Panc1 (cell line): ENCODE data around the gene ZSCAN21. TPM values are rescaled to one million over a fixed set of nuclear protein-coding genes. Genes with fewer than 3 reads are reported as not detected.

Source experiments
- ATAC-seq: fragments of 200-7000 bp; cut with Tn5 transposase; 2 replicates; pipeline ENCODE4 v1.9.1; 2020; ENCODE audit warnings: mild to moderate bottlenecking, moderate library complexity
- BruUV-seq: library from RNA; stranded (reverse); fragments of 400-500 nt; replicated peaks from 2 replicates; lab custom pipeline; 2021; lab: Mats Ljungman, UMichigan
- CTCF ChIA-PET: fragments of 300-600 bp; sonication (Branson Sonifier 250); formaldehyde crosslinking; loops from one replicate; lab custom pipeline; 2022; ENCODE audit warnings: antibody characterized with exemption; lab: Charles Lee
- POLR2A ChIA-PET: fragments of 300-600 bp; sonication (Branson Sonifier 250); formaldehyde crosslinking; loops from one replicate; lab custom pipeline; 2022; ENCODE audit warnings: antibody characterized with exemption; lab: Charles Lee
- DNase-seq: peaks from one replicate; pipeline ENCODE4 v3.0.0-alpha.2; 2010; ENCODE audit warnings: low read depth, low spot score
- H3K27ac ChIP-seq: 2 replicates; pipeline ENCODE4 v1.5.1; 2011; ENCODE audit warnings: mild to moderate bottlenecking, low read length, inconsistent platforms
- H3K27me3 ChIP-seq: fragments of 200-500 bp; sonication (Bioruptor generic); 2 replicates; pipeline ENCODE4 v1.6.0; 2014; ENCODE audit warnings: low read length, inconsistent platforms; ENCODE audit not compliant: control insufficient read depth, insufficient read depth
- H3K36me3 ChIP-seq: fragments of 200-500 bp; sonication (Bioruptor generic); 2 replicates; pipeline ENCODE4 v1.5.1; 2014; ENCODE audit warnings: inconsistent platforms, mild to moderate bottlenecking, low read length, moderate library complexity; ENCODE audit not compliant: control insufficient read depth, insufficient read depth
- H3K4me1 ChIP-seq: 2 replicates; pipeline ENCODE4 v1.5.1; 2011; ENCODE audit warnings: inconsistent platforms, mild to moderate bottlenecking, low read length, moderate library complexity; ENCODE audit not compliant: control insufficient read depth, insufficient read depth
- H3K4me3 ChIP-seq, 2 experiments: 2 replicates each; pipeline ENCODE4 v1.5.1; 2011 to 2012; ENCODE audit warnings: low read depth in 2 of 2, low read length in 2 of 2, mild to moderate bottlenecking in 2 of 2, inconsistent platforms in 1 of 2, moderate library complexity in 1 of 2
- H3K9me3 ChIP-seq: fragments of 200-500 bp; sonication (Bioruptor generic); 2 replicates; pipeline ENCODE4 v1.5.1; 2014; ENCODE audit warnings: low read depth, mild to moderate bottlenecking, inconsistent platforms, low read length, moderate library complexity; ENCODE audit not compliant: control insufficient read depth, insufficient read depth
- CTCF ChIP-seq: fragments of 450-650 bp; IDR thresholded peaks from 2 replicates; pipeline ENCODE4 v1.5.1; 2017; ENCODE audit warnings: mild to moderate bottlenecking
- POLR2AphosphoS5 ChIP-seq: IDR thresholded peaks from 2 replicates; pipeline ENCODE4 v1.6.1; 2012; ENCODE audit warnings: mild to moderate bottlenecking, low read depth, low read length, moderate library complexity
- SIN3A ChIP-seq: IDR thresholded peaks from 2 replicates; pipeline ENCODE4 v1.6.1; 2012; ENCODE audit warnings: low read depth, mild to moderate bottlenecking, low read length, moderate library complexity, borderline replicate concordance; ENCODE audit not compliant: insufficient read depth
- TCF7L2 ChIP-seq: IDR thresholded peaks from 2 replicates; pipeline ENCODE4 v1.6.1; 2011; ENCODE audit warnings: mild to moderate bottlenecking, low read depth, low read length, inconsistent platforms
- in situ Hi-C: cut with HindIII; loops from 2 replicates; pipeline ENCODE4 v1.10.0; 2016; ENCODE audit warnings: low sequenced_read_pairs, low pct_unique_long_range_greater_than_20kb
- intact Hi-C: fragments of 100-400 bp; cut with micrococcal nuclease; formaldehyde crosslinking; loops from one replicate; pipeline ENCODE4 v1.10.0; 2022; ENCODE audit not compliant: unreplicated experiment
- total RNA-seq: library from RNA; stranded (reverse); gene quantifications from one replicate; pipeline ENCODE4 v1.2.1, GENCODE V29; 2021; ENCODE audit not compliant: unreplicated experiment
- TF ChIP-seq, protein P1 (sequence below), 2 experiments: IDR thresholded peaks; 2 replicates each; pipeline ENCODE4 v1.6.1; 2011 to 2012; ENCODE audit warnings: low read depth in 2 of 2, control low read depth in 1 of 2, low read length in 1 of 2, mild to moderate bottlenecking in 1 of 2, moderate library complexity in 1 of 2; ENCODE audit not compliant: insufficient read depth in 1 of 2

ZSCAN21 gene
- total RNA-seq, 1 experiment from 2014 or later: 13.4 TPM

DNA sequence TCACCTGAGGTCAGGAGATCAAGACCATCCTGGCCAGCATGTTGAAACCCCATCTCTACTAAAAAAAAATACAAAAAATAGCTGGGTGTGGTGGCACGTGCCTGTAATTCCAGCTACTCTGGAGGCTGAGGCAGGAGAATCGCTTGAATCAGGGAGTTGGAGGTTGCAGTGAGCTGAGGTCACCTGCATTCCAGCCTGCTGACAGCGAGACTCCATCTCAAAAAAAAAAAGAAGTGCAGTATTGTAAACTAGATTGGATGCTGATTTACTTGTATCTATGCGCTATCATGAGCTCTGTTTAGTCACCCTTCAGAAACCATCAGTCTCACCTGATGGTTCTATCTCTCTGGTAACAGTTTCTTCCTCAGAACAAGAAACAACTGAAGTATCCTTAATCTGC lies 13.8 kb downstream of the ZSCAN21 start:
- ChIA-PET CTCF (interaction anchor here (0.6 kb wide), 2 partner anchors 69 to 70 kb away, joined by 3 to 9 read pairs; no protein-coding TSS in a partner anchor), POLR2A (interaction anchor here (0.8 kb wide), 1 partner anchor 13 kb away, joined by 3 read pairs; no protein-coding TSS in a partner anchor)
- H3K27ac ChIP-seq: no peak overlapping the region
- DNase-seq (no peak), ATAC-seq (no peak)
- H3K9me3 ChIP-seq: no peaks in the 10 kb centered on the region
- BruUV-seq: no TSS peak
- no peak for TF ChIP-seq CTCF
- TF ChIP-seq SIN3A: no peak
- TF ChIP-seq TCF7L2: no peak
- TF ChIP-seq, protein P1, sequence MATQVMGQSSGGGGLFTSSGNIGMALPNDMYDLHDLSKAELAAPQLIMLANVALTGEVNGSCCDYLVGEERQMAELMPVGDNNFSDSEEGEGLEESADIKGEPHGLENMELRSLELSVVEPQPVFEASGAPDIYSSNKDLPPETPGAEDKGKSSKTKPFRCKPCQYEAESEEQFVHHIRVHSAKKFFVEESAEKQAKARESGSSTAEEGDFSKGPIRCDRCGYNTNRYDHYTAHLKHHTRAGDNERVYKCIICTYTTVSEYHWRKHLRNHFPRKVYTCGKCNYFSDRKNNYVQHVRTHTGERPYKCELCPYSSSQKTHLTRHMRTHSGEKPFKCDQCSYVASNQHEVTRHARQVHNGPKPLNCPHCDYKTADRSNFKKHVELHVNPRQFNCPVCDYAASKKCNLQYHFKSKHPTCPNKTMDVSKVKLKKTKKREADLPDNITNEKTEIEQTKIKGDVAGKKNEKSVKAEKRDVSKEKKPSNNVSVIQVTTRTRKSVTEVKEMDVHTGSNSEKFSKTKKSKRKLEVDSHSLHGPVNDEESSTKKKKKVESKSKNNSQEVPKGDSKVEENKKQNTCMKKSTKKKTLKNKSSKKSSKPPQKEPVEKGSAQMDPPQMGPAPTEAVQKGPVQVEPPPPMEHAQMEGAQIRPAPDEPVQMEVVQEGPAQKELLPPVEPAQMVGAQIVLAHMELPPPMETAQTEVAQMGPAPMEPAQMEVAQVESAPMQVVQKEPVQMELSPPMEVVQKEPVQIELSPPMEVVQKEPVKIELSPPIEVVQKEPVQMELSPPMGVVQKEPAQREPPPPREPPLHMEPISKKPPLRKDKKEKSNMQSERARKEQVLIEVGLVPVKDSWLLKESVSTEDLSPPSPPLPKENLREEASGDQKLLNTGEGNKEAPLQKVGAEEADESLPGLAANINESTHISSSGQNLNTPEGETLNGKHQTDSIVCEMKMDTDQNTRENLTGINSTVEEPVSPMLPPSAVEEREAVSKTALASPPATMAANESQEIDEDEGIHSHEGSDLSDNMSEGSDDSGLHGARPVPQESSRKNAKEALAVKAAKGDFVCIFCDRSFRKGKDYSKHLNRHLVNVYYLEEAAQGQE (IDR thresholded peaks at IDR 0.05; ENCODE audit: insufficient read depth in 1 of 2, low read depth in 2 of 2, low read length in 1 of 2): no peak
- TF ChIP-seq POLR2AphosphoS5: no peak
- in situ Hi-C loops (no loop called here), intact Hi-C loops (no loop called here)
- H3K4me1 ChIP-seq: no peaks in the 10 kb centered on the region; the same call in 1 of the 2 replicates
- H3K4me3 ChIP-seq: no peak overlapping the region
- no peaks in the 10 kb centered on the region for H3K27me3 ChIP-seq
- no peaks in the 10 kb centered on the region for H3K36me3 ChIP-seq

- Histone ChIP-seq H3K36me3 (no peaks in the 10 kb centered on the region), H3K9me3 (no peaks in the 10 kb centered on the region), H3K27me3 (no peaks in the 10 kb centered on the region), H3K4me1 (no peaks in the 10 kb centered on the region; the same call in 1 of the 2 replicates), H3K27ac (no peak overlapping the region), H3K4me3 (no peak overlapping the region)
- in situ Hi-C loops: no loop called here
- ATAC-seq: no peak
- CTCF ChIA-PET: no interaction called here
- no peak for DNase-seq
- POLR2A ChIA-PET: interaction anchor here (0.8 kb wide), 1 partner anchor 14 kb away, joined by 3 read pairs; no protein-coding TSS in a partner anchor
- intact Hi-C loops: no loop called here
- TF ChIP-seq POLR2AphosphoS5 (no peak), TCF7L2 (no peak), CTCF (no peak), SIN3A (no peak)
- TF ChIP-seq, protein P1 (IDR thresholded peaks at IDR 0.05; ENCODE audit: insufficient read depth in 1 of 2, low read depth in 2 of 2, low read length in 1 of 2): no peak
- BruUV-seq: TSS peak; percentile 66
Measured at GRCh38 chr7:100064162-100064561, 14.6 kb downstream of the ZSCAN21 start.
